ENCODE data around the gene TEX2. TPM values are rescaled to one million over a fixed set of nuclear protein-coding genes. Genes with fewer than 3 reads are reported as not detected.
A peak's percentile ranks its signal among the peaks of the same experiment; 100 is the strongest.
"Not testable (repeated sequence)": the region's sequence is repeated elsewhere in the genome, so short reads cannot be mapped to it uniquely, and the experiment has no call there.

TEX2 gene
- total RNA-seq, 1 donor from 2014 or later, result 20.7 TPM

GRCh38 chr17:64123114-64123513, 139.9 kb downstream of the TEX2 start:
- Mint-ChIP-seq H3K36me3 (ENCODE audit: low read depth) (peaks cover 88% of the 10 kb centered on the region), H3K4me1 (ENCODE audit: low read depth) (peaks cover 82% of the 10 kb centered on the region), H3K9me3 (no peaks in the 10 kb centered on the region), H3K27ac (peak overlapping the region; percentile 52), H3K27me3 (ENCODE audit: low read depth) (no peaks in the 10 kb centered on the region), H3K4me3 (ENCODE audit: low read depth) (no peak overlapping the region)
- DNase-seq (ENCODE audit: low spot score), result no peak
- intact Hi-C loops (cut with micrococcal nuclease), result no loop called here

- H3K27ac Mint-ChIP-seq, result peak overlapping the region; percentile 99
- H3K27me3 Mint-ChIP-seq (ENCODE audit: low read depth); H3K9me3 Mint-ChIP-seq: not testable (repeated sequence)
- H3K4me3 Mint-ChIP-seq (ENCODE audit: low read depth), result peak overlapping the region; percentile 72
- intact Hi-C loops (cut with micrococcal nuclease), result loop anchor here (1.0 kb wide), 1 partner anchor 9 kb away; the partner anchor contains the start of gene ERN1
- peaks cover 84% of the 10 kb centered on the region for H3K36me3 Mint-ChIP-seq (ENCODE audit: low read depth)
- DNase-seq (ENCODE audit: low spot score), result peak; percentile 37
- peaks cover 82% of the 10 kb centered on the region for H3K4me1 Mint-ChIP-seq (ENCODE audit: low read depth)
Observed at GRCh38 chr17:64120972-64121786, 141.9 kb downstream of the TEX2 start.

GRCh38 chr17:64120159-64120810, 142.8 kb downstream of the TEX2 start:
- Mint-ChIP-seq H3K36me3 (ENCODE audit: low read depth) (peaks cover 82% of the 10 kb centered on the region), H3K4me1 (ENCODE audit: low read depth) (peaks cover 82% of the 10 kb centered on the region), H3K27ac (peak overlapping the region; percentile 99), H3K4me3 (ENCODE audit: low read depth) (peak overlapping the region; percentile 72), H3K9me3 (no peaks in the 10 kb centered on the region), H3K27me3 (ENCODE audit: low read depth) (no peaks in the 10 kb centered on the region)
- no peak for DNase-seq (ENCODE audit: low spot score)
- intact Hi-C loops (cut with micrococcal nuclease), result loop anchor here (1.0 kb wide), 1 partner anchor 10 kb away; the partner anchor contains the start of gene ERN1

GRCh38 chr17:64117981-64118979, 144.8 kb downstream of the TEX2 start:
- Mint-ChIP-seq H3K27ac (peak overlapping the region; percentile 93), H3K27me3 (ENCODE audit: low read depth) (no peaks in the 10 kb centered on the region), H3K4me1 (ENCODE audit: low read depth) (peaks cover 78% of the 10 kb centered on the region), H3K36me3 (ENCODE audit: low read depth) (peaks cover 80% of the 10 kb centered on the region), H3K4me3 (ENCODE audit: low read depth) (peak overlapping the region; percentile 8), H3K9me3 (no peaks in the 10 kb centered on the region)
- no peak for DNase-seq (ENCODE audit: low spot score)
- intact Hi-C loops (cut with micrococcal nuclease), result no loop called here

- Mint-ChIP-seq H3K36me3 (ENCODE audit: low read depth) (peaks cover 84% of the 10 kb centered on the region), H3K4me1 (ENCODE audit: low read depth) (peaks cover 66% of the 10 kb centered on the region), H3K4me3 (ENCODE audit: low read depth) (peak overlapping the region; percentile 50)
Observed at GRCh38 chr17:64115822-64116534, 147.1 kb downstream of the TEX2 start.

GRCh38 chr17:64115043-64115698, 147.9 kb downstream of the TEX2 start:
- Mint-ChIP-seq H3K27me3 (ENCODE audit: low read depth) (no peaks in the 10 kb centered on the region), H3K4me3 (ENCODE audit: low read depth) (peak overlapping the region; percentile 33), H3K9me3 (no peaks in the 10 kb centered on the region), H3K36me3 (ENCODE audit: low read depth) (peaks cover 84% of the 10 kb centered on the region), H3K4me1 (ENCODE audit: low read depth) (peaks cover 66% of the 10 kb centered on the region), H3K27ac (peak overlapping the region; percentile 90)
- intact Hi-C loops (cut with micrococcal nuclease), result no loop called here
- DNase-seq (ENCODE audit: low spot score), result no peak

More at GRCh38 chr17:64115822-64116534, 147.1 kb downstream of the TEX2 start:
- intact Hi-C loops (cut with micrococcal nuclease), result loop anchor here (1.0 kb wide), 4 partner anchors 12 to 55 kb away; no protein-coding TSS in a partner anchor
- H3K27me3 Mint-ChIP-seq (ENCODE audit: low read depth), result no peaks in the 10 kb centered on the region
- peak overlapping the region; percentile 90 for H3K27ac Mint-ChIP-seq
- H3K9me3 Mint-ChIP-seq, result no peaks in the 10 kb centered on the region
- peak; percentile 26 for DNase-seq (ENCODE audit: low spot score)

DNA sequence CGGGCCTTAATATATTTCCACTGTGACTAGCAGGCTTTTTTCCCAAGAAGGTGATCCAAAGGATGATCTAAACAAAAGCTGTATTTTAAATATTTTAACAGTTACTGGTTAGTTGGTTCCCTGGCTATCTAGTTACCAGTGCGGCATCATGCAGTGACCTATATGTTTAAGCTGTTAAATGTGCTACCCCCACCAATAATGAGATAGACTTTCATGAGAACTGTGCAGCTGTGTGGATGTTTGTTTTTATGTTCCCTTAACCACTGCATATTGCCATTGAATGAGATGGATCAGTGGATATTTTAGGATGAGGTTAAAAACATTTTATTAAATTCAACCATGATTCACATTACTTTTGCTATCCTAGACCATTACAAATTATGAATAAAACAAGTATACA, 150.1 kb downstream of the TEX2 start:
- Mint-ChIP-seq H3K4me1 (ENCODE audit: low read depth) (peaks cover 67% of the 10 kb centered on the region), H3K36me3 (ENCODE audit: low read depth) (peaks cover 87% of the 10 kb centered on the region)

DNA sequence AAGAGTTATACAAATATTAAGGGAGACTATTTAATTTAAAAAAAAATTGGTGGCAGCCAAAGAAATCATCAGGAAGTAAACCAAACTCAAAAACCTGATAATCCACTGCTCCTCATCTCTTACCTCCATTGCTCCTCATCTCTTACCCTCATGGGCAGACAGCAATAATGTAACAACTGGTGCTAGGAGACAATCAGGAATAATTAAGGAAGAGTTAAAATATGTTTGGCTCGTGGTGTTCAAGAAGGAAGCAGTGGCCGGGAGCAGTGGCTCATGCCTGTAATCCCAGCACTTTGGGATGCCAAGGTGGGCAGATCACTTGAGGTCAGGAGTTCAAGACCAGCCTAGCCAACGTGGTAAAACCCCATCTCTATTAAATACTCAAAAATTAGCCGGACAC, 151.2 kb downstream of the TEX2 start:
- no peaks in the 10 kb centered on the region for H3K9me3 Mint-ChIP-seq
- H3K27me3 Mint-ChIP-seq (ENCODE audit: low read depth), result no peaks in the 10 kb centered on the region
- H3K27ac Mint-ChIP-seq, result no peak overlapping the region
- intact Hi-C loops (cut with micrococcal nuclease), result no loop called here
- no peak overlapping the region for H3K4me3 Mint-ChIP-seq (ENCODE audit: low read depth)
- no peak for DNase-seq (ENCODE audit: low spot score)
- peaks cover 70% of the 10 kb centered on the region for H3K4me1 Mint-ChIP-seq (ENCODE audit: low read depth)
- peaks cover 85% of the 10 kb centered on the region for H3K36me3 Mint-ChIP-seq (ENCODE audit: low read depth)

More for the DNA sequence above, 150.1 kb downstream of the TEX2 start:
- no peak overlapping the region for H3K4me3 Mint-ChIP-seq (ENCODE audit: low read depth)
- H3K27ac Mint-ChIP-seq, result peak overlapping the region; percentile 78
- intact Hi-C loops (cut with micrococcal nuclease), result no loop called here
- no peak for DNase-seq (ENCODE audit: low spot score)
- no peaks in the 10 kb centered on the region for H3K9me3 Mint-ChIP-seq
- H3K27me3 Mint-ChIP-seq (ENCODE audit: low read depth), result no peaks in the 10 kb centered on the region

DNA sequence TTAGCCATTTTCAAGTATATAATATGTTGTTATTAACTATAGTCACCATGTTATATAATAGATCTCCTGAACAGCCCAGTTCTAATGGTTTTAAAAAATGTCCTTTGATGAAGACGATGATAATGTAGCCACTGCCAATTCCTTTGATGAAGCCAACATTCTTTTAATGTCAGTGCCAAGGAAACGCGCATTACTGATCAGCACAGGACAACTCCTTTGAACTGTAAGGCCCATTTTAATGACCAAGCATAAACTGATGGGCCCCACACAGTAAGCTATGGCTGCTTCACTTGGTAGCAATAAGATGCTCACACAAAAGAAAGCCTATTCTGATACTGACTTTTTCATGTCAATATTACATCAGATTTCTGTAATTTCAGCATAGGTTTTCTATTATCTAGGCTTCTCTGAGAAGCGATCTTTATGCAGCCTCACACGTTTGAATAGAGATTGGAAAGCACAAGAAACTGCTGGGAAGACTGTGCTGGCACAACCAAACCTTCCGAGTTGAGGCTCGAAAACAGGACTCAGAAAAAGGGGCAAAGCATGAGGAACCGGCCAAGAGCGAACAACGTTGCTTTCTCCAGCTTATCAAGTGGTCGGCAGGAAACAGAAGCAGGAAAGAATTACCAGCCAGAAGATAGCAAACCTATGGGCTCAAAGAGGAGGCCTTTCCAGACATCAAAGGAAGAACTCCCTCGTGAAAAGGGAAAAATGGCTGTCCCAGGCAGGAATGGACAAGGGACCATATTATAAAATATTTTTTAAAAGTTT, 152.5 kb downstream of the TEX2 start:
- Mint-ChIP-seq H3K4me1 (ENCODE audit: low read depth) (peaks cover 72% of the 10 kb centered on the region), H3K27me3 (ENCODE audit: low read depth) (no peaks in the 10 kb centered on the region), H3K36me3 (ENCODE audit: low read depth) (peaks cover 88% of the 10 kb centered on the region), H3K27ac (peak overlapping the region; percentile 53), H3K9me3 (no peaks in the 10 kb centered on the region), H3K4me3 (ENCODE audit: low read depth) (no peak overlapping the region)
- DNase-seq (ENCODE audit: low spot score), result no peak
- intact Hi-C loops (cut with micrococcal nuclease), result no loop called here

- H3K9me3 Mint-ChIP-seq, result no peaks in the 10 kb centered on the region
- DNase-seq (ENCODE audit: low spot score), result no peak
- peaks cover 83% of the 10 kb centered on the region for H3K36me3 Mint-ChIP-seq (ENCODE audit: low read depth)
- intact Hi-C loops (cut with micrococcal nuclease), result no loop called here
- H3K4me1 Mint-ChIP-seq (ENCODE audit: low read depth), result peaks cover 69% of the 10 kb centered on the region
- no peak overlapping the region for H3K4me3 Mint-ChIP-seq (ENCODE audit: low read depth)
- peak overlapping the region; percentile 52 for H3K27ac Mint-ChIP-seq
- H3K27me3 Mint-ChIP-seq (ENCODE audit: low read depth), result no peaks in the 10 kb centered on the region
Observed at GRCh38 chr17:64109400-64109799, 153.7 kb downstream of the TEX2 start.
